Ishikawa (cell line): ENCODE results near the gene AKAP7.

ENCODE experiments used
- CEBPB ChIP-seq: IDR thresholded peaks from 2 replicates; pipeline ENCODE4 v1.6.1; 2012
- CREB1 ChIP-seq: IDR thresholded peaks from 2 replicates; pipeline ENCODE4 v1.6.1; 2012; ENCODE audit warnings: low read depth
- EGR1 ChIP-seq: IDR thresholded peaks from 2 replicates; pipeline ENCODE4 v1.6.1; 2012
- EP300 ChIP-seq: IDR thresholded peaks from 2 replicates; pipeline ENCODE4 v1.6.1; 2012; ENCODE audit warnings: borderline replicate concordance
- FOXM1 ChIP-seq: IDR thresholded peaks from 2 replicates; pipeline ENCODE4 v1.6.1; 2012; ENCODE audit warnings: low read depth, borderline replicate concordance
- NFIC ChIP-seq: IDR thresholded peaks from 2 replicates; pipeline ENCODE4 v1.6.1; 2012
- RAD21 ChIP-seq: IDR thresholded peaks from 2 replicates; pipeline ENCODE4 v1.6.1; 2012; ENCODE audit warnings: low read depth
- TAF1 ChIP-seq: IDR thresholded peaks from 2 replicates; pipeline ENCODE4 v1.6.1; 2012; ENCODE audit warnings: low read depth, mild to moderate bottlenecking
- TCF12 ChIP-seq: IDR thresholded peaks from 2 replicates; pipeline ENCODE4 v1.6.1; 2012; ENCODE audit warnings: low read depth
- TEAD4 ChIP-seq: IDR thresholded peaks from 2 replicates; pipeline ENCODE4 v1.6.1; 2012
- USF1 ChIP-seq: IDR thresholded peaks from 2 replicates; pipeline ENCODE4 v1.6.1; 2012
- YY1 ChIP-seq: IDR thresholded peaks from 2 replicates; pipeline ENCODE4 v1.6.1; 2012; ENCODE audit warnings: low read depth
- ZBTB7A ChIP-seq: IDR thresholded peaks from 2 replicates; pipeline ENCODE4 v1.6.1; 2012; ENCODE audit warnings: low read depth
- TF ChIP-seq, protein P1 (sequence below): IDR thresholded peaks from 2 replicates; pipeline ENCODE4 v1.6.1; 2012; ENCODE audit warnings: low read depth, mild to moderate bottlenecking
- TF ChIP-seq, protein P2 (sequence below): IDR thresholded peaks from 2 replicates; pipeline ENCODE4 v1.6.1; 2012

Gene AKAP7

GRCh38 chr6:131295081-131295480, 159.8 kb downstream of the AKAP7 start:
- no peak for TF ChIP-seq YY1
- no peak for TF ChIP-seq EGR1
- TF ChIP-seq TEAD4: no peak
- no peak for TF ChIP-seq ZBTB7A
- no peak for TF ChIP-seq TCF12

DNA sequence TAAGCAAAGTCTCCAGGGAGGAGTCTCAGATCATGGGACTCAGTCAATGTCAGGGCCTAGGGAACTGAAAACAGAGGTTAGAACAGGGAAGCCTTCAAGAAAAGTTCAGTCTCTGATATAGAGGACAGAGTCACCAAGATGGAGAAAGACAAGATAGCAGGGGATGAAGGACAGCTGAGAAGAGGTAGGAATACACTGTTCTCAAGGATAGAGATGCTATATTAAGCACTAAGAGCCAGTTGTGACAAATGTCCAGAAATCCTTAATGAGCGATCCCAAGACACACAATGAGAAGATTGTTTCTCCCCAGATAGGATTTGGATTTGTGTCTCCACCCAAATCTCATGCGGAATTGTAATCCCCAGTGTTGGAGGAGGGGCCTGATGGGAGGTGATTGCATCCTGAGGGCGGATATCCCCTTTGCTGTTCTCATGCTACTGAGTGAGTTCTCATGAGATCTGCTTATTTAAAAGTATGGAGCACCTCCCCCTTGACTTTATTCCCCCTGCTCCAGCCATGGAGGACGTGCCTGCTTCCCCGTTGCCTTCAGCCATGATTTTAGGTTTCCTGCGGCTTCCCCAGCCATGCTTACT, 168.2 kb downstream of the AKAP7 start:
- no peak for TF ChIP-seq ZBTB7A
- no peak for TF ChIP-seq CREB1
- TF ChIP-seq USF1: no peak
- TF ChIP-seq FOXM1: no peak
- TF ChIP-seq, protein P1, sequence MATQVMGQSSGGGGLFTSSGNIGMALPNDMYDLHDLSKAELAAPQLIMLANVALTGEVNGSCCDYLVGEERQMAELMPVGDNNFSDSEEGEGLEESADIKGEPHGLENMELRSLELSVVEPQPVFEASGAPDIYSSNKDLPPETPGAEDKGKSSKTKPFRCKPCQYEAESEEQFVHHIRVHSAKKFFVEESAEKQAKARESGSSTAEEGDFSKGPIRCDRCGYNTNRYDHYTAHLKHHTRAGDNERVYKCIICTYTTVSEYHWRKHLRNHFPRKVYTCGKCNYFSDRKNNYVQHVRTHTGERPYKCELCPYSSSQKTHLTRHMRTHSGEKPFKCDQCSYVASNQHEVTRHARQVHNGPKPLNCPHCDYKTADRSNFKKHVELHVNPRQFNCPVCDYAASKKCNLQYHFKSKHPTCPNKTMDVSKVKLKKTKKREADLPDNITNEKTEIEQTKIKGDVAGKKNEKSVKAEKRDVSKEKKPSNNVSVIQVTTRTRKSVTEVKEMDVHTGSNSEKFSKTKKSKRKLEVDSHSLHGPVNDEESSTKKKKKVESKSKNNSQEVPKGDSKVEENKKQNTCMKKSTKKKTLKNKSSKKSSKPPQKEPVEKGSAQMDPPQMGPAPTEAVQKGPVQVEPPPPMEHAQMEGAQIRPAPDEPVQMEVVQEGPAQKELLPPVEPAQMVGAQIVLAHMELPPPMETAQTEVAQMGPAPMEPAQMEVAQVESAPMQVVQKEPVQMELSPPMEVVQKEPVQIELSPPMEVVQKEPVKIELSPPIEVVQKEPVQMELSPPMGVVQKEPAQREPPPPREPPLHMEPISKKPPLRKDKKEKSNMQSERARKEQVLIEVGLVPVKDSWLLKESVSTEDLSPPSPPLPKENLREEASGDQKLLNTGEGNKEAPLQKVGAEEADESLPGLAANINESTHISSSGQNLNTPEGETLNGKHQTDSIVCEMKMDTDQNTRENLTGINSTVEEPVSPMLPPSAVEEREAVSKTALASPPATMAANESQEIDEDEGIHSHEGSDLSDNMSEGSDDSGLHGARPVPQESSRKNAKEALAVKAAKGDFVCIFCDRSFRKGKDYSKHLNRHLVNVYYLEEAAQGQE: no peak
- no peak for TF ChIP-seq NFIC
- TF ChIP-seq RAD21: no peak
- TF ChIP-seq TEAD4: no peak

DNA sequence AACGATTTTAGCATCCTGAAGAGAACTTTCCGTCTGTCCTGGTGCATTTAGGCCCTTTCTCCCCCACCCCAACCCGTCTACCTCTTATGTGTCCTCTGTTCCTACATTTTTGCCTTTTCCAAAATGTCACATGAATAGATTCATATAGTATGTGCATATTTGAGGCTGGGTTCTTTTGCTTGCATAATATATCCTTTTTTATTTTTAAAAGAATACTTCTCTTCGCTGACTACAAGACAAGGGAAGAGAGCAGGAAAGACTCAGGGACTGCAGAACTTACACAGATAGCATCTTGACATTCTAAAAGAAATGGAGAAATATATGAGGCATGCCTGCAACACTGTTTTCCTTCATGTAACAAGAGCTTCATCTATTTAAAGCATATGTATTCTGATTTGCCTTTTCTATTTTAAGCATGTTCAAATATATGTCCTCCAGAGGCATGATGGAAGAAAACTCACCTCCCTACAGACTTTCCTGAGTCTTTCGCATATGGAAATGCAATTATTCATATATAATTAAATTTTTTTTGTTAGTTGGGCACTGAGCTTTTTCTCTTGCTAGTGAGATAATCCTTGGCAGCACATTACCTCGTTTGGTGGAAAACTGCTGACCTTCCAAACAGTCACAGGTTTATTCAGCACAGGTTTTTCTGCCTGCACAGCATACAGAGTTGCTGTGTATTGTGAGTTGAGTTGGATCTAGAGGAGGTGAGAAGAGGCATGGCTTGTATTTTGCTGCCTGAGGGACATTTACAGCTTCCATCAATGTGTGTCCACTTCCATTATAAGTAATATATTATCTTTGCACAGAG, 170.0 kb downstream of the AKAP7 start:
- TF ChIP-seq CEBPB (no peak), EGR1 (no peak), NFIC (no peak), TCF12 (no peak)
- TF ChIP-seq, protein P1: no peak

DNA sequence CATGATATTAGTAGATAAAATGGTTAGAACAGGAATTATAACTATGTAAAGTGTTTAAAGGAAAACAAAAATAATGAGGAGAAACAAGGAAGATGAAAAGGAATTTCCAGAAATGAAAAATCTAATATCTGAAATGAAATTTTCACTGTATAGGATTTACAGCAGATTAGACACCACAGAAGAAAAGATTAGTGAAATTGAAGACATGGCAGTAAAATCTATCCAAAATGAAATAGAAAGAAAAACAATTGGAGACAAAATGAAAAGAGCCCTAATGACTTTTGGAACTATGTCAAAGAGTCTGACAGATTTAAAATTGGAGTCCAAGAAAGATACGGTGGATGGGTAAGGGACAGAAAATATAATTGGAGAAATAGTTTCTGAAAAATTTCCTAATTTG, 174.2 kb downstream of the AKAP7 start:
- TF ChIP-seq EP300: no peak
- TF ChIP-seq, protein P2, sequence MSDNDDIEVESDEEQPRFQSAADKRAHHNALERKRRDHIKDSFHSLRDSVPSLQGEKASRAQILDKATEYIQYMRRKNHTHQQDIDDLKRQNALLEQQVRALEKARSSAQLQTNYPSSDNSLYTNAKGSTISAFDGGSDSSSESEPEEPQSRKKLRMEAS: no peak
- no peak for TF ChIP-seq YY1
- no peak for TF ChIP-seq ZBTB7A

- TF ChIP-seq, protein P2: no peak
Measured at GRCh38 chr6:131314838-131315237, 179.6 kb downstream of the AKAP7 start.

DNA sequence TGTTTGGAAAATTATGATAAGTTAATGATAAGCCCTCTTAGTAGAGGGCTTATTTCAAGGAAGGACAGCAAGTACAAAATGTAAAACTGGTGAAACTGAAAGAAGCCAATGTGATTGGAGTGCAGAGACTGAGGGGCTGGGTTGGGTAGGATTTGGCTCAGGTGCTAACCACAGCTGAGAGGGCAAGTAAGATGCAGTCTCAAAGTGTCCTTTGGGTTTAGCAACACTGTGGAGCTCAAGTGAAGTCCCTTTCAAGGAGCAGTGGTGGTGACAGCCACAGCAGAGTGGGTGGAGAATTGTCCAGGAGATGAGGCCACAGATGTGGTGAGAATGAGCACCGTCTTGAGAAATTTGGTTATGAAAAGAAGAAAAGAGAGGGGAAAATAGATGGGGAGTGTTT, 181.4 kb downstream of the AKAP7 start:
- TF ChIP-seq TAF1 (no peak), TCF12 (no peak), NFIC (no peak), YY1 (no peak), CREB1 (no peak), FOXM1 (no peak), USF1 (no peak), RAD21 (no peak), EGR1 (no peak), ZBTB7A (no peak), EP300 (no peak), TEAD4 (no peak), CEBPB (no peak)
- TF ChIP-seq, protein P1: no peak
- TF ChIP-seq, protein P2: no peak
